GM21423 (cell line): Measurements from ENCODE around the gene IFIH1.

Source experiments
- ATAC-seq: cut with Tn5 transposase; IDR thresholded peaks from one replicate; pipeline ENCODE4 v1.9.1; 2021; ENCODE audit warnings: mild to moderate bottlenecking, moderate library complexity; ENCODE audit not compliant: unreplicated experiment

The IFIH1 gene

GRCh38 chr2:162318328-162319180 lies at the start of gene IFIH1:
TSS of gene IFIH1 (minus strand) at chr2:162318684. CDS start at chr2:162318307, 377 bp downstream.
- ATAC-seq: peak; percentile 78

GRCh38 chr2:162365392-162365791 lies 46.9 kb upstream of the IFIH1 start:
- no peak for ATAC-seq

GRCh38 chr2:162344617-162344950 lies 26.1 kb upstream of the IFIH1 start:
- ATAC-seq: no peak

- ATAC-seq: peak; percentile 98
Measured at GRCh38 chr2:162343824-162344616, 25.5 kb upstream of the IFIH1 start, which contains the start of gene GCA. TSS of gene GCA (plus strand) at chr2:162344132. CDS start at chr2:162344249, 117 bp downstream.

GRCh38 chr2:162343492-162343823 lies 25.0 kb upstream of the IFIH1 start:
- no peak for ATAC-seq

- no peak for ATAC-seq
Measured at GRCh38 chr2:162342841-162343240, 24.4 kb upstream of the IFIH1 start.

- no peak for ATAC-seq
Measured at GRCh38 chr2:162342321-162342720, 23.8 kb upstream of the IFIH1 start.

- ATAC-seq: no peak
Measured at GRCh38 chr2:162340822-162341221, 22.3 kb upstream of the IFIH1 start.

GRCh38 chr2:162337868-162338267 lies 19.4 kb upstream of the IFIH1 start:
- no peak for ATAC-seq

GRCh38 chr2:162333968-162334367 lies 15.5 kb upstream of the IFIH1 start:
- ATAC-seq: peak; percentile 73

- no peak for ATAC-seq
Measured at GRCh38 chr2:162330881-162331280, 12.4 kb upstream of the IFIH1 start.

GRCh38 chr2:162328424-162329157 lies 10.1 kb upstream of the IFIH1 start:
- ATAC-seq: peak; percentile 94

- ATAC-seq: no peak
Measured at GRCh38 chr2:162327806-162328205, 9.3 kb upstream of the IFIH1 start.

GRCh38 chr2:162327134-162327769 lies 8.8 kb upstream of the IFIH1 start:
- no peak for ATAC-seq

GRCh38 chr2:162324953-162325352 lies 6.5 kb upstream of the IFIH1 start:
- ATAC-seq: no peak

GRCh38 chr2:162320864-162321517 lies 2.5 kb upstream of the IFIH1 start:
- no peak for ATAC-seq

- ATAC-seq: peak; percentile 4
Measured at GRCh38 chr2:162317861-162318327, 590 bp downstream of the IFIH1 start.

- ATAC-seq: no peak
Measured at GRCh38 chr2:162317058-162317742, 1.3 kb downstream of the IFIH1 start.

- no peak for ATAC-seq
Measured at GRCh38 chr2:162316590-162316989, 1.9 kb downstream of the IFIH1 start.

GRCh38 chr2:162315938-162316337 lies 2.5 kb downstream of the IFIH1 start:
- no peak for ATAC-seq
